ENCODE results near the gene INO80. TPM values are rescaled to one million over a fixed set of nuclear protein-coding genes. Genes with fewer than 3 reads are reported as not detected.

INO80 gene
- total RNA-seq (ENCODE audit: low replicate concordance) = 20.0 and 24.9 TPM in 2 replicates

DNA sequence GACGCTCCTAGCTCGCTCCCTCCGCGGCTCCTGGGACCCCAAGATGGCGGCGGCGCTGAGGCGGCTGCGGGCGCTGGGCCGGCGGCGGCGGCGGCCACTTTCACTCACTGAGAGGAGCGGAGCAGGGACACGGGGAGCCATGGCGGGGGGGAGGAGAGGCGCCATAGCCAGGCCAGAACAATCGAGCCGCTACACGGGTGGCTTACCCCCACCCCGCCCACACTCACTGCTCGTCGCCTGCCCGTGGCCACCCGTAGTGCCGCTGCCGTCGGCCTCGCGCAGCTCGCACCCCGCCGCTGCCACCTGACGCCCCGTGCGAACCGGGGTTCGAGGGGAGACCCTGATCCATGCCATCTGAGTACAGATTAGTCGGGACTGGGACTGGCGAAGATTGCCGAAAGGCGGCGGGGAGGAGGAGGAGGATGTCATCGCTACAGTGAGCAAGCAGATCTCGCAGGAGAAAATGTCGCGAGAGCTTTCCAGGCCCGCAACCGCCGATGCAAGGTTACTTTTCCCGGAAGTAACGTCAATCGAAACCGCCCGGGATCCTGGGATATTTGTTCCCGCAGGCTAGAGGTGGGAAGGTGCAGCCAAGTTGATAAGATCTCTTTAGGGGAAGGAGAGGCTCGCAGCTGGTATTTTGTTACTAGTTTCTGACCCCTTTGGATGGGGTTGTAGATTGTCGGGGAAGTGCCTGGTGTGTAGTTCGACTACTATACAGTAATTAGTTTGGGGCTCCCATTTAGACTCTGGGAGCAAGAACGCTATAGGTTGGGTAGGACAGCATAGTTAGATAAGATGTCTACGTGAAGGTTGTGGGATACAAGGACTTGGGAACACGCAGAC is at the start of gene INO80:
TSS of gene INO80 (minus strand) at position 165 of the 846 bp plus-strand sequence. CDS start 19,970 bp downstream, outside the sequence.
- TF ChIP-seq CTCF (IDR thresholded peaks at IDR 0.05; ENCODE audit: insufficient read depth, low read length) = no peak
- peak within 1 kb of the TSS; percentile 94 for H3K4me3 ChIP-seq (ENCODE audit: low read depth, low read length)
- peak; percentile 99 for DNase-seq (ENCODE audit: low read depth)

- no peak overlapping the region for H3K4me3 ChIP-seq (ENCODE audit: low read depth, low read length)
- no peak for TF ChIP-seq CTCF (IDR thresholded peaks at IDR 0.05; ENCODE audit: insufficient read depth, low read length)
- DNase-seq (ENCODE audit: low read depth) = no peak
Observed at GRCh38 chr15:41161736-41162135, 45.7 kb upstream of the INO80 start.

GRCh38 chr15:41161336-41161735 is 45.3 kb upstream of the INO80 start:
- peak; percentile 47 for DNase-seq (ENCODE audit: low read depth)
- no peak overlapping the region for H3K4me3 ChIP-seq (ENCODE audit: low read depth, low read length)
- no peak for TF ChIP-seq CTCF (IDR thresholded peaks at IDR 0.05; ENCODE audit: insufficient read depth, low read length)

DNA sequence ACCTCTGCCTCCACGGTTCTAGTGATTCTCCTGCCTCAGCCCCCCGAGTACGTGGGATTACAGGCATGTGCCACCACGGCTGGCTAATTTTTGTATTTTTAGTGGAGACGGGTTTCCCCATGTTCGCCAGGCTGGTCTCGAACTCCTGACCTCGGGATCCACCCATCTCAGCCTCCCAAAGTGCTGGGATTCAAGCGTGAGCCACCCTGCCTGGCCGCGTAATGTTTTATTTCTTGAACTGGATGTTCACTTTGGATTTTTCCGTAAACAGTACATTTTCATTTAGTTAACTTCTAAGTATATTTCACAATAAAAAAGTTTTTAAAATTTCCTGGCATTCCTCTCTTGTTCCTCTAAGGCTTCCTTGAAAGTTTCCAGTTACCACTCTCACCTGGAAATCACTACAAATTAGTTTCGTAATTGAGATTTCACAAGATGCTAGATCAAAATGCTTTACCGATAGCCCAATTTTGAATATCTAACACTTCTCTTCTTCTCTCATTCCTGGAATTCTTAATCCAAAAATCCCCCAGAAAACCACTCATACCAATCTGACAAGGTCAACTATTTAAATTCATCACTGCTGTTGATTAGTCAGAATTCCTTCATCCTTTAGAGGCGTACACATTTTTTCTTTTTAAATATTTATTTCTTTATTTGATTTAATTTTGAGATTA is 44.7 kb upstream of the INO80 start:
- DNase-seq (ENCODE audit: low read depth) = peak; percentile 42
- TF ChIP-seq CTCF (IDR thresholded peaks at IDR 0.05; ENCODE audit: insufficient read depth, low read length) = no peak
- H3K4me3 ChIP-seq (ENCODE audit: low read depth, low read length) = no peak overlapping the region

DNA sequence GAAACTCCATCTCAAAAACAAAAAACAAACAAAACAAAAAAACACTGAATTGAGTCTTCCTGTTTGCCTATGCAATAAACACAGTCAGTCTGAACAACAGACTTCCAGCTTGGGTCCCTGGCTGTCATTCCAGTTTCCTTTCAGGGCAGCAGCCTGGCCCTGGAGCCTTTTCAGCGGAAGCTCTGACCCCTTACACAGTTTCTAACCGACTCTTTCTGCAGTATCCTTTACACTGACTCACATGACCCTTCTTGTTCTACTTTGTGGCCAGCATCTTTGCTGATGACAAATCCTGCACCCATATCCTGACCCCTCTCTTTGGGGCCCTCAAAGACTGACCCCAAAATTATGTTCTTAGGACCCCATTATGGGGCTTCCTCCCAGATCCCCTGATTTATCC is 38.3 kb upstream of the INO80 start:
- TF ChIP-seq CTCF (IDR thresholded peaks at IDR 0.05; ENCODE audit: insufficient read depth, low read length) = no peak
- no peak for DNase-seq (ENCODE audit: low read depth)
- no peak overlapping the region for H3K4me3 ChIP-seq (ENCODE audit: low read depth, low read length)

DNA sequence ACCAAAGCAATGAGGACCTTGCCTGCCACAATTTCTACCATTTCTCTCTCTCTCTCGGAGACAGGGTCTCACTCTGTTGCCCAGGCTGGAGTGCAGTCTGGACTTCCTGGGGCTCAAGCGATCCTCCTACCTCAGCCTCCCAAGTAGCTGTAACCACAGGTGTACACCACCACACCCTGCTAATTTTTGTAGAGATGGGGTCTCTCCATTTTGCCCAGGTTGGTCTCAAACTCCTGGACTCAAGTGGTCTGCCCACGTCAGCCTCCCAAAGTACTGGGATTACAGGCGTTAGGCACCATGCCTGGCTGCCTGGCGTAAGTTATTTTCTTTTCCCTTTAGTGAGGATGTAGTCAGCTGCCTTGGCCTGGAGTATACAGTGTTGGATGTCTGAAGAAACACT is 37.7 kb upstream of the INO80 start:
- no peak for DNase-seq (ENCODE audit: low read depth)
- no peak overlapping the region for H3K4me3 ChIP-seq (ENCODE audit: low read depth, low read length)
- TF ChIP-seq CTCF (IDR thresholded peaks at IDR 0.05; ENCODE audit: insufficient read depth, low read length) = no peak
